ENCODE data around the gene MIEF2.
"Not testable (repeated sequence)": the region's sequence is repeated elsewhere in the genome, so short reads cannot be mapped to it uniquely, and the experiment has no call there.

MIEF2 gene

DNA sequence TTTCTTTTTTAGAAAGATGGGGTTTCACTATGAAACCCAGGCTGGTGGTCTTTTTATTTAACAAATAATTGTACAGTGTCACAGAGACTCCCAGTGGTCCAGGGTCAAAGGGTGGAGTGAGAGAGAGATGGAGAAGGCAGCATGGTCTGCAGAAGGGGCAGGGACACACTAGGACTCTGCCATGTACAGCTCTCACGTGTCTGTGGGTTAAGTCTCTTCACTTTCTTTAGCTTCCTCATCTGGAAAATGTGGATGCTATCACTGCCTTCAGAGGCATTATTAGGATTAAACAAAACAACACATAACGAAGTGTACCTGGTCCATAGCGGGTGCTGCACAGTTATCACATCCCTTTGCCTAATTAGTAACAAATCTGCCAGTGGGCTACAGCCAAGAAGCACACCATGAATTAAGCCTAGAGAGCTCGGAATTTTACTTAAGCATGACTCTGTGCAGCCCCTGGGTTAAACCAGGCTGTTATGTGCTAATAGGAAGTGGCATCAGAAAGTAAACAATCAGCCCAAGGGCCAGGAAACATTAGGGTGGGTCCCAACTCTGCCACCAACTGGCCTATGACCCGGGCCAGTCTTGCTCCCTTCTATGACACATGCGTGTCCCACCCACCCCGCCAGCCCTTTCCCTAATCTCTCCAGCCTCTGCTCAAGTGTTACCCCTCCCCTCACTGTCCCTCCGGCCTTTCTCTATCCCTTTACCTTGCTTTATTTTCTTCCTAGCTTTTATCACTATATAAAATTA, 40.4 kb downstream of the MIEF2 start:
- DNase-seq = no peak

DNA sequence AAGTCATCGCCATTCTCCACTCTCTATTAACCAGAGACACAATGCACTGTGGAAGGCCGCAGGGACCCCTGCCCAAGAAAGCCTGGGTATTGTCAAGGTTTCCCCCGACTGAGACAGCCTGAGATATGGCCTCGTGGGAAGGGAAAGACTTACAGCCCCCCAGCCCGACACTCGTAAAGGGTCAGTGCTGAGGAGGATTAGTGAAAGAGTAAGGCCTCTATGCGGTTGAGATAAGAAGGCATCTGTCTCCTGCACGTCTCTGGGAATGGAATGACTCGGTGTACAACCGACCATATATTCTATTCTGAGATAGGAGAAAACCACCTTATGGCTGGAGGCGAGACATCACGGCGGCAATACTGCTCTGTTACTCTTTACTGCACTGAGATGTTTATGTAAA, 42.7 kb downstream of the MIEF2 start:
- DNase-seq = not testable (repeated sequence)

DNA sequence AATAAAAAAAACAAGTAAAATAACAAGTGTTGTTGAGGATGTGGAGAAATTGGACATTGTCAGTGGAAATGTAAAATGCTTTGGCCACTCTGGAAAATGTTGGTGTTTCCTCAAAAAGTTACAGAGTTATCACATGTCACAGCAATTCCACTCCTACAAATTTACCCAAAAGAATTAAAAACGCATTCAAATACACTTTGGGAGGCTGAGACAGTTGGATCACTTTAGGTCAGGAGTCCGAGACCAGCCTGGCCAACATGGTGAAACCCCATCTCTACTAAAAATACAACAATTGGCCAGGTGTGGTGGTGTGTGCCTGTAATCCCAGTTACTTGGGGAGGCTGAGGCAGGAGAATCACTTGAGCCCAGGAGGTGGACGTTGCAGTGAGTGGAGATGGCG, 48.7 kb downstream of the MIEF2 start:
- DNase-seq = no peak

DNA sequence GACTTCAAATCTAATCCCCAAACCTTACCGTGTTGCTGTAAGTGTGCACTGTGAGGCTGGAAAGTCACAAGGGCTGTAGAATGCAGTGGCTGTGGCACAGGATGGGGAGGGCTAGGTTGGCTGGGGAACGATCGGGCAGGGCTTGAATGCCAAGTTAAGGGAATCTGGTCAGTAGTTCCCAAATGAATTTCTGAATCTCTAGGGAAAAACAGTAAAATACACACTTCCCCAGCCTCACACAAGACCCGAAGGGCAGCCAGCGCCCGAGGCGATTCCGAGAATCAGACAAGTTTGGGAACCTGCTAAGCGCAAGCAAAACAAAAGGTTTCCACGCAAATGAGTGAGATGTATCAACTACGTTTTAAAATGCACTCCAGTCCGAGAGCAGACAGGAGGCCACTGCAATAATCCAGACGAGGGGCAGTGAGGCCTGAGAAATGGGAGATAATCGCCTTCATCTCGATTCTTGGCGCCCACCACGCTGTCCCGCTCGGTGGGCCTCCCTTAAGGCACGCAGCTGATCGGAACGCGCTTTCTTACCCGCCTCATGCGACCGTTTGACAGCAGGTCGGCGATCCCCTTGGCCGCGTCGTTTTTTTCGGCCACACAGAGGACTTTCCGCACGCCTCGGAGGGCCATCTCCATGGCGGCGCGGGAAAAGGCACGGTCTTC, 53.7 kb downstream of the MIEF2 start:
- DNase-seq = peak; percentile 14

DNA sequence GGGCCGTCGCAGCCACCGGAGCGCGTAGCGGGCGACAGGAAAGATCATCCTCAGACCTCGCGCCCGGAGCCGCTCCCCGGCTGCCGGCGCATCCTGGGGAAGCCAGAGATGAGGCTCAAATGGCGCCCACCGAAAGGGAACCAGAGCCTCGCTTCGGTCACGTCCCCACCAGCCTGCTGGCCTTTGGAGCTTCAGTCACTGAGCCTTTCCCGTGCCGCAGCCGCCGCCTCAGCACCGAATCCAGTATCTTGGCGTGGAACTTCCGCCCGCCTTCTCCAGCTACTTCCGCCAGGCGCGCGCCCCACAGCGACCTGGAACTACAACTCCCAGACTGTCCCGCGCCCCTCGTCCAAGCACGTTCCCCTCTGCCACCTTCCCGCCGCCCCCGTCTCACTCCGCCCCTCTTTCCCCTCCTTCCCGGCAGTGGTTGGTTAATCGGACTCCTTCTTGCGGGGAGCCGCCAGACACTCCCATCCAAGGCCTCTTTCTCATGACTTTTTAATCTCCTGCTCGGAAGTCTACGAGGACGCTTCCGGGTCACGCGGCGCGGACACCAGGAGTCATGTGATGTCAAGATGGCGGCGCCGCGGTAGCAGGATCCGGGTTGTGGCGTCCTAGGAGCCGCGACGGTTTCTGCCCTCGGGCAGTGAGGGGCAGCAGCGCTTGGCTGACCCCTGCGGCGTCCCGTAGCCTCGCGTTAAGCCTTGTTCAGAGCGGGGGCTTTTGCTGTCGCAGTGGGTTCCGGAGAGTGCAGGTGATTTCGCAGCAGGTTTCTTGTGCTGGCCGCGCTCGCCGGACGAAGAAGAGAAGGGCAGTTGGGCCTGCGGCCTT, 54.5 kb downstream of the MIEF2 start, which contains the start of the genes SMCR8 and TOP3A:
Gene SMCR8 (plus strand): TSS at position 563 of the 831 bp plus-strand sequence. CDS start 497 bp downstream, outside the sequence.
Gene TOP3A (minus strand): TSS at position 264 of the 831 bp plus-strand sequence. CDS start 216 bp downstream, at position 48.
- peak; percentile 99 for DNase-seq

DNA sequence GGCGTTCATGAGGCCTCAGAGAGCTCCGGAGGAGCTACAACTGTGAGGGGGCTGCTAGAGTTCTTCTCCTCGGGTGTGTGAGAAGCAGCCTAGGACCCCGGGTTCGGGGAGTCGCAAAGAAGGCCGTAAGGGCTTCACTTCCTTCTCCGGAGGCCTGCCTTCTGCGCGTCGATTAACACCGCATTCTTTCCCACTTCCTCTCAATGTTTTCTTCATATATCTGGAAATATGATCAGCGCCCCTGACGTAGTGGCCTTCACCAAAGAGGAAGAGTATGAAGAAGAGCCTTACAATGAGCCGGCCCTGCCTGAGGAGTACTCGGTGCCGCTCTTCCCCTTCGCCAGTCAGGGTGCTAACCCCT, 55.1 kb downstream of the MIEF2 start:
- DNase-seq = no peak

DNA sequence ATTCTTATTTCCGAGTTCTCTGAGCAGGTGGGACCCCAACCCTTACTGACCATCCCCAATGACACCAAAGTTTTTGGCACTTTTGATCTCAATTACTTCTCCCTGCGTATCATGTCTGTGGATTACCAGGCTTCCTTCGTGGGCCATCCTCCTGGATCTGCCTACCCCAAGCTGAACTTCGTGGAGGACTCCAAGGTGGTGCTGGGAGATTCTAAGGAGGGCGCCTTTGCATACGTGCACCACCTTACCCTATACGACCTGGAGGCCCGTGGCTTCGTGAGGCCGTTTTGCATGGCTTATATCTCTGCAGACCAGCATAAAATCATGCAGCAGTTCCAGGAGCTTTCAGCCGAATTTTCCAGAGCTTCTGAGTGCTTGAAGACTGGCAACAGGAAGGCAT, 55.5 kb downstream of the MIEF2 start:
- no peak for DNase-seq

Measured in NCI-H748 treated with DMSO at 0.1 percent for 48 hours (cell line).